ENCODE measurements around the gene INPP5A.

Gene INPP5A

GRCh38 chr10:132810807-132811700 is 273.5 kb downstream of the INPP5A start:
- ATAC-seq: no peak
- no peak for TF ChIP-seq TSHZ2 (CRISPR knock-in tag; IDR thresholded peaks at IDR 0.05)

GRCh38 chr10:132811891-132812481 is 274.4 kb downstream of the INPP5A start:
- TF ChIP-seq PATZ1 (CRISPR knock-in tag; IDR thresholded peaks at IDR 0.05; ENCODE audit: borderline replicate concordance): no peak
- TF ChIP-seq ARNTL (CRISPR knock-in tag; IDR thresholded peaks at IDR 0.05; ENCODE audit: borderline replicate concordance, low read depth): no peak
- no peak for TF ChIP-seq PPARA (CRISPR knock-in tag; IDR thresholded peaks at IDR 0.05; ENCODE audit: borderline replicate concordance)
- no peak for ATAC-seq

- TF ChIP-seq TCF4 (CRISPR knock-in tag; IDR thresholded peaks at IDR 0.05; ENCODE audit: borderline replicate concordance) (no peak), CSDC2 (CRISPR knock-in tag; IDR thresholded peaks at IDR 0.05) (no peak), SNAI2 (CRISPR knock-in tag; IDR thresholded peaks at IDR 0.05) (no peak), ZNF8 (CRISPR knock-in tag; IDR thresholded peaks at IDR 0.05) (no peak), POU6F1 (CRISPR knock-in tag; IDR thresholded peaks at IDR 0.05; ENCODE audit: borderline replicate concordance, low read depth) (no peak), ARNTL (CRISPR knock-in tag; IDR thresholded peaks at IDR 0.05; ENCODE audit: borderline replicate concordance, low read depth) (no peak), ZNF565 (CRISPR knock-in tag; conservative IDR thresholded peaks at IDR 0.05; ENCODE audit: low read depth) (no peak), PATZ1 (CRISPR knock-in tag; IDR thresholded peaks at IDR 0.05; ENCODE audit: borderline replicate concordance) (no peak), TOX (CRISPR knock-in tag; IDR thresholded peaks at IDR 0.05; ENCODE audit: borderline replicate concordance) (no peak), BACH2 (CRISPR knock-in tag; IDR thresholded peaks at IDR 0.05; ENCODE audit: borderline replicate concordance) (no peak), PPARA (CRISPR knock-in tag; IDR thresholded peaks at IDR 0.05; ENCODE audit: borderline replicate concordance) (no peak), RARB (CRISPR knock-in tag; IDR thresholded peaks at IDR 0.05) (no peak), ZNF70 (CRISPR knock-in tag; IDR thresholded peaks at IDR 0.05) (no peak), ISL1 (CRISPR knock-in tag; IDR thresholded peaks at IDR 0.05) (no peak), ZC3H10 (CRISPR knock-in tag; IDR thresholded peaks at IDR 0.05) (no peak), ZFP30 (CRISPR knock-in tag; IDR thresholded peaks at IDR 0.05) (no peak), CSRNP3 (CRISPR knock-in tag; IDR thresholded peaks at IDR 0.05) (no peak), CREB5 (CRISPR knock-in tag; IDR thresholded peaks at IDR 0.05; ENCODE audit: low read depth) (no peak), ESRRG (CRISPR knock-in tag; IDR thresholded peaks at IDR 0.05) (no peak), TSHZ2 (CRISPR knock-in tag; IDR thresholded peaks at IDR 0.05) (no peak)
- no peak for ATAC-seq
Observed at GRCh38 chr10:132812520-132812919, 274.9 kb downstream of the INPP5A start.

All from SK-N-SH treated with all-trans-retinoic acid at 6 μM for 48 hours (cell line).